Gastrocnemius medialis (tissue), 4 donors: ENCODE measurements around the gene IYD. TPM values are rescaled to one million over a fixed set of nuclear protein-coding genes. Genes with fewer than 3 reads are reported as not detected.

Experiments
- ATAC-seq, 2 donors: fragments of 150-250 bp; one replicate each; pipeline ENCODE4 v1.9.1; 2016
- DNase-seq, 2 donors: peaks; one replicate each; pipeline ENCODE4 v3.0.0-alpha.2; 2019
- H3K27ac ChIP-seq, 4 donors: fragments of 200-600 bp; sonication (generic); 1 replicate in 1 of 4; 2 replicates in 3 of 4; pipeline ENCODE4 v1.5.1; 2016 to 2018; ENCODE audit warnings: mild to moderate bottlenecking in 2 of 4, moderate library complexity in 1 of 4
- H3K27me3 ChIP-seq, 3 donors: fragments of 200-600 bp; sonication (generic) in 2 of 3; 1 replicate in 1 of 3; 2 replicates in 2 of 3; pipeline versions ENCODE4 v1.5.1 to v1.6.0; 2016 to 2019; ENCODE audit warnings: mild to moderate bottlenecking in 1 of 3, moderate library complexity in 1 of 3
- H3K36me3 ChIP-seq, 2 donors: fragments of 200-600 bp; sonication (generic) in 1 of 2; one replicate each; pipeline ENCODE4 v1.5.1; 2017 to 2018
- H3K4me1 ChIP-seq, 2 donors: fragments of 200-600 bp; sonication (generic) in 1 of 2; one replicate each; pipeline ENCODE4 v1.5.1; 2016 to 2017; ENCODE audit warnings: mild to moderate bottlenecking in 2 of 2
- H3K4me3 ChIP-seq, 4 donors: fragments of 200-600 bp; sonication (generic) in 3 of 4; 1 replicate in 1 of 4; 2 replicates in 3 of 4; pipeline ENCODE4 v1.5.1; 2016 to 2019; ENCODE audit warnings: mild to moderate bottlenecking in 2 of 4
- H3K9me3 ChIP-seq, 3 donors: fragments of 200-600 bp; sonication (generic) in 2 of 3; 1 replicate in 1 of 3; 2 replicates in 2 of 3; pipeline ENCODE4 v1.5.1; 2016 to 2019
- POLR2A ChIP-seq, 2 donors: fragments of 450-650 bp; IDR thresholded peaks; one replicate each; pipeline ENCODE4 v1.6.1; 2017; ENCODE audit warnings: antibody characterized with exemption in 2 of 2, mild to moderate bottlenecking in 2 of 2, moderate library complexity in 2 of 2
- in situ Hi-C, 4 donors: fragments of 200-750 bp; cut with MboI; loops; one replicate each; pipeline versions ENCODE4 v1.15.0 to v1.8.0; 2017; ENCODE audit warnings: low sequenced_read_pairs in 4 of 4
- intact Hi-C: fragments of 100-400 bp; cut with DNase I; formaldehyde crosslinking; loops from one replicate; pipeline ENCODE4 v1.15.1; 2023; ENCODE audit warnings: low total_unique reads
- total RNA-seq, 4 donors: library from RNA; depleted of rRNA; stranded (reverse); fragments of >200 nt; gene quantifications; one replicate each; pipeline versions ENCODE4 v1.1.0 to v1.2.3, GENCODE V29; 2016
- TF ChIP-seq, protein P1 (sequence below), 5 experiments: fragments of 450-650 bp in 3 of 5; fragments of 200-600 bp in 2 of 5; sonication (generic) in 2 of 5; IDR thresholded peaks in 4 of 5; conservative IDR thresholded peaks in 1 of 5; 1 replicate in 4 of 5; 2 replicates in 1 of 5; pipeline ENCODE4 v1.5.1; 2016 to 2019; ENCODE audit warnings: antibody characterized with exemption in 5 of 5, mild to moderate bottlenecking in 3 of 5, moderate library complexity in 3 of 5

IYD gene
- total RNA-seq, 4 donors from 2014 or later: 0.10 to 0.20 TPM; not detected in 2

DNA sequence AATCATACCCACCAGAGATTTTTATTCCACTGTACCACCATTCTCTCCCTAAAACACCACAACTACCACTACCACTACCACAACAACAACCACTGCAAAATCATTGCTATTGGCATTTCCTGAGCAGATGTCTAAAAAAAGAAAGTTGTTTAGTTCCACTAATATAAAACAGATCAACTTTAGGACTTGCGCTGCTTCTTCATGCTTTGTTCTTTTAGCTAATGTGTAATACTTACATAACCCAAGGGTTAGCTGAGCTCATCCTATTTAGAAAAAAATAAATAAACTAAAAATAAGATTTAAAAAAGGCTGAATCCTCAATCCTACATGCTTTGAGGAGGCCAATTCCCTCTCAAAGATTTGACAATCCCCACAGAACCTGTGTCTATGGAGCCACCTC is 11.4 kb downstream of the IYD start:
- ATAC-seq (no peak), DNase-seq (no peak)
- no peaks in the 10 kb centered on the region for H3K27me3 ChIP-seq
- H3K36me3 ChIP-seq: no peaks in the 10 kb centered on the region
- TF ChIP-seq, protein P1, sequence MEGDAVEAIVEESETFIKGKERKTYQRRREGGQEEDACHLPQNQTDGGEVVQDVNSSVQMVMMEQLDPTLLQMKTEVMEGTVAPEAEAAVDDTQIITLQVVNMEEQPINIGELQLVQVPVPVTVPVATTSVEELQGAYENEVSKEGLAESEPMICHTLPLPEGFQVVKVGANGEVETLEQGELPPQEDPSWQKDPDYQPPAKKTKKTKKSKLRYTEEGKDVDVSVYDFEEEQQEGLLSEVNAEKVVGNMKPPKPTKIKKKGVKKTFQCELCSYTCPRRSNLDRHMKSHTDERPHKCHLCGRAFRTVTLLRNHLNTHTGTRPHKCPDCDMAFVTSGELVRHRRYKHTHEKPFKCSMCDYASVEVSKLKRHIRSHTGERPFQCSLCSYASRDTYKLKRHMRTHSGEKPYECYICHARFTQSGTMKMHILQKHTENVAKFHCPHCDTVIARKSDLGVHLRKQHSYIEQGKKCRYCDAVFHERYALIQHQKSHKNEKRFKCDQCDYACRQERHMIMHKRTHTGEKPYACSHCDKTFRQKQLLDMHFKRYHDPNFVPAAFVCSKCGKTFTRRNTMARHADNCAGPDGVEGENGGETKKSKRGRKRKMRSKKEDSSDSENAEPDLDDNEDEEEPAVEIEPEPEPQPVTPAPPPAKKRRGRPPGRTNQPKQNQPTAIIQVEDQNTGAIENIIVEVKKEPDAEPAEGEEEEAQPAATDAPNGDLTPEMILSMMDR (IDR thresholded peaks at IDR 0.05 in 4 of 5, conservative IDR thresholded peaks at IDR 0.05 in 1 of 5): no peak
- no peak for TF ChIP-seq POLR2A (IDR thresholded peaks at IDR 0.05)
- in situ Hi-C loops (no loop called here), intact Hi-C loops (no loop called here)
- H3K9me3 ChIP-seq: no peaks in the 10 kb centered on the region
- H3K4me1 ChIP-seq: no peaks in the 10 kb centered on the region
- H3K27ac ChIP-seq: no peak overlapping the region
- H3K4me3 ChIP-seq: no peak overlapping the region

DNA sequence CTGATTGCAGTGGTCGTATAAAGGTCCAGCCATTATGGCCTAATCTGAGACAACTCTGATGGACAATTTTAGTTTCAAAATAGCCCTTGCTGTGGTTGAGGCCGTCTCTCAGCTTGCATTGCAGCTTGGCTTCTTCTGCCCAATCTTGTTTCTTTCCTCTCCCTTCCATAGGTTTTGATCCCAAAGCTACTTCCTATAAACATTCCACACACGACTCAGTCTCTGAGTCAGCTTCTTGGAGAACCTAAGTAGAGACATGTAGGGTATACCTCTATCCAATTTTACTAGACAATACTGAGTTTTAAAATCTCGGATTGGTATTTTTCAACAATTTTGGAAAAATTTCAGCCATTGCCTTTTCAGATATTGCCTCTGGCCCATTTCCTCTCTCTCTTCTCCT is 13.4 kb downstream of the IYD start:
- no peaks in the 10 kb centered on the region for H3K4me1 ChIP-seq
- ATAC-seq (no peak), DNase-seq (no peak)
- no peaks in the 10 kb centered on the region for H3K36me3 ChIP-seq
- TF ChIP-seq, protein P1 (IDR thresholded peaks at IDR 0.05 in 4 of 5, conservative IDR thresholded peaks at IDR 0.05 in 1 of 5): no peak
- TF ChIP-seq POLR2A (IDR thresholded peaks at IDR 0.05): no peak
- no peak overlapping the region for H3K27ac ChIP-seq
- intact Hi-C loops (no loop called here), in situ Hi-C loops (no loop called here)
- no peaks in the 10 kb centered on the region for H3K27me3 ChIP-seq
- no peaks in the 10 kb centered on the region for H3K9me3 ChIP-seq
- no peak overlapping the region for H3K4me3 ChIP-seq

DNA sequence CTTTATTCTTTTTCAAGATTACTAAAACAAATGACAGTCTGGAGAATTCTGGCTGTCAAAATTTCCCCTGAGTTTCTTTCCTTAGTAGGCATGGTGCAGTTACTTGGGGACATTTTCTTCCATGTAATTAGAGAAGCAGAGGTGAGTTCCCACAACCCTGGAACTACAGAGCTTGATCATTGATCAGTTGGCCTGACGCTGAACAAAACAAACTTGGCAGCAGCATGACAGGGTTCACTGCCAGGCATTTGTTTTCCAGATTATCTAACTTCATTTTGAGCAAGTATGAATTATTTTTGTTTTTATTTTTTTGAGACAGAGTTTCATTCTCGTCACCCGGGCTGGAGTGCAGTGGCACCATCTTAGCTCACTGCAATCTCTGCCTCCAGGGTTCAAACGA is 22.6 kb downstream of the IYD start:
- Histone ChIP-seq H3K27me3 (no peaks in the 10 kb centered on the region), H3K27ac (no peak overlapping the region), H3K36me3 (no peaks in the 10 kb centered on the region), H3K9me3 (no peaks in the 10 kb centered on the region), H3K4me1 (no peaks in the 10 kb centered on the region), H3K4me3 (no peak overlapping the region)
- no peak for ATAC-seq
- no peak for DNase-seq
- intact Hi-C loops (no loop called here), in situ Hi-C loops (loop anchor here in 2 of 4 donors (10.0 kb wide), 2 partner anchors 307 to 317 kb away; no protein-coding TSS in a partner anchor)
- TF ChIP-seq, protein P1 (IDR thresholded peaks at IDR 0.05 in 4 of 5, conservative IDR thresholded peaks at IDR 0.05 in 1 of 5): no peak
- TF ChIP-seq POLR2A (IDR thresholded peaks at IDR 0.05): no peak

DNA sequence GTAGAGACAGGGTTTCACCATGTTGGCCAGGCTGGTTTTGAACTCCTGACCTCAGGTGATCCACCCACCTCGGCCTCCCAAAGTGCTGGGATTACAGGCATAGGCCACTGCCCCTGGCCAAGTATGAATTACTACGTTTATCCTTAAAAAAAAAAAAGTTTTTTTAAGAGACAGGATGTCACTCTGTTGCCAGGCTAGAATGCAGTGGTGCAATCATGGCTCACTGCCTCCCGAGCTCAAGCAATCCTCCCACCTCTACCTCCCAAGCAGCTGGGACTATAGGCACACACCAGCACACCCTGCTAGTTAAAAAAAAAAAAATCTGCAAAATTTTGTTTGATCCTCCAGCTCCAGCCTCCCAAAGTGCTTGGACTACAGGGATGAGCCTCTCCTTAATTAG is 23.1 kb downstream of the IYD start:
- DNase-seq: no peak
- in situ Hi-C loops: loop anchor here in 2 of 4 donors (10.0 kb wide), 2 partner anchors 307 to 317 kb away; no protein-coding TSS in a partner anchor
- intact Hi-C loops: no loop called here

More for the DNA sequence above, 23.1 kb downstream of the IYD start:
- no peaks in the 10 kb centered on the region for H3K27me3 ChIP-seq
- H3K36me3 ChIP-seq: no peaks in the 10 kb centered on the region
- no peaks in the 10 kb centered on the region for H3K4me1 ChIP-seq
- no peak for ATAC-seq
- H3K4me3 ChIP-seq: no peak overlapping the region
- H3K27ac ChIP-seq: no peak overlapping the region
- no peaks in the 10 kb centered on the region for H3K9me3 ChIP-seq
- TF ChIP-seq POLR2A (IDR thresholded peaks at IDR 0.05): no peak
- TF ChIP-seq, protein P1 (IDR thresholded peaks at IDR 0.05 in 4 of 5, conservative IDR thresholded peaks at IDR 0.05 in 1 of 5): no peak
